Breast epithelium (tissue), 4 donors: ENCODE results near the gene ZMIZ1. TPM values are rescaled to one million over a fixed set of nuclear protein-coding genes. Genes with fewer than 3 reads are reported as not detected.

ENCODE experiments used
- DNase-seq, 2 donors: peaks; one replicate each; pipeline ENCODE4 v3.0.0-alpha.2; 2019; ENCODE audit warnings: low spot score in 2 of 2
- H3K27ac ChIP-seq, 2 donors: fragments of 200-600 bp; sonication (generic) in 1 of 2; one replicate each; pipeline ENCODE4 v1.5.1; 2016 to 2019; ENCODE audit warnings: mild to moderate bottlenecking in 1 of 2
- H3K27me3 ChIP-seq, 2 donors: fragments of 200-600 bp; sonication (generic) in 1 of 2; one replicate each; pipeline versions ENCODE4 v1.5.1 to v1.6.0; 2017 to 2019; ENCODE audit warnings: control low read depth in 1 of 2, mild to moderate bottlenecking in 1 of 2
- H3K36me3 ChIP-seq: fragments of 200-600 bp; one replicate; pipeline ENCODE4 v1.5.1; 2019
- H3K4me1 ChIP-seq, 2 donors: fragments of 200-600 bp; sonication (generic); one replicate each; pipeline ENCODE4 v1.5.1; 2016 to 2019; ENCODE audit warnings: control low read depth in 1 of 2
- H3K4me3 ChIP-seq, 3 donors: fragments of 200-600 bp; sonication (generic); 1 replicate in 2 of 3; 2 replicates in 1 of 3; pipeline ENCODE4 v1.5.1; 2016 to 2019; ENCODE audit warnings: mild to moderate bottlenecking in 3 of 3, moderate library complexity in 2 of 3
- H3K9me3 ChIP-seq, 2 donors: fragments of 200-600 bp; sonication (generic) in 1 of 2; one replicate each; pipeline ENCODE4 v1.5.1; 2016 to 2019; ENCODE audit warnings: control low read depth in 1 of 2
- CTCF ChIP-seq, 3 donors: fragments of 450-650 bp; IDR thresholded peaks; one replicate each; pipeline ENCODE4 v1.5.1; 2016 to 2017; ENCODE audit warnings: antibody characterized with exemption in 3 of 3, mild to moderate bottlenecking in 3 of 3, moderate library complexity in 3 of 3
- POLR2A ChIP-seq: fragments of 450-650 bp; IDR thresholded peaks from one replicate; pipeline ENCODE4 v1.6.1; 2016; ENCODE audit warnings: antibody characterized with exemption, mild to moderate bottlenecking, moderate library complexity
- POLR2AphosphoS5 ChIP-seq, 3 donors: sonication (generic); formaldehyde crosslinking; IDR thresholded peaks; one replicate each; pipeline ENCODE4 v1.6.1; 2017; ENCODE audit warnings: antibody characterized with exemption in 3 of 3
- intact Hi-C: fragments of 100-400 bp; cut with DNase I; formaldehyde crosslinking; loops from one replicate; pipeline ENCODE4 v1.15.1; 2023; ENCODE audit warnings: low total_unique reads
- total RNA-seq, 3 donors: library from RNA; depleted of rRNA; stranded (reverse); fragments of >200 nt; gene quantifications; one replicate each; pipeline ENCODE4 v1.1.0, GENCODE V29; 2016

The ZMIZ1 gene
- total RNA-seq, 3 donors from 2014 or later: 34.4 to 63.7 (median 39.8) TPM

GRCh38 chr10:79252450-79252849 is 183.7 kb downstream of the ZMIZ1 start:
- H3K4me1 ChIP-seq: peaks cover 7 to 12% of the 10 kb centered on the region in 2 donors
- intact Hi-C loops: no loop called here
- TF ChIP-seq CTCF (IDR thresholded peaks at IDR 0.05) (no peak), POLR2AphosphoS5 (IDR thresholded peaks at IDR 0.05) (no peak), POLR2A (no peak)

GRCh38 chr10:79252971-79253370 is 184.2 kb downstream of the ZMIZ1 start:
- Histone ChIP-seq H3K9me3 (no peaks in the 10 kb centered on the region), H3K36me3 (no peaks in the 10 kb centered on the region), H3K4me3 (no peak overlapping the region), H3K27ac (no peak overlapping the region), H3K4me1 (peaks cover 2 to 9% of the 10 kb centered on the region in 2 donors), H3K27me3 (no peaks in the 10 kb centered on the region)
- intact Hi-C loops: no loop called here
- no peak for DNase-seq
- TF ChIP-seq POLR2AphosphoS5 (IDR thresholded peaks at IDR 0.05) (no peak), POLR2A (no peak), CTCF (IDR thresholded peaks at IDR 0.05) (no peak)

More at GRCh38 chr10:79252450-79252849, 183.7 kb downstream of the ZMIZ1 start:
- Histone ChIP-seq H3K27ac (no peak overlapping the region), H3K27me3 (no peaks in the 10 kb centered on the region), H3K36me3 (no peaks in the 10 kb centered on the region), H3K4me3 (no peak overlapping the region), H3K9me3 (no peaks in the 10 kb centered on the region)
- DNase-seq: no peak

- intact Hi-C loops: no loop called here
- H3K9me3 ChIP-seq: no peaks in the 10 kb centered on the region
- no peak overlapping the region for H3K4me3 ChIP-seq
- no peaks in the 10 kb centered on the region for H3K27me3 ChIP-seq
- no peaks in the 10 kb centered on the region for H3K36me3 ChIP-seq
- H3K4me1 ChIP-seq: peaks cover 0 to 1% of the 10 kb centered on the region in 2 donors
- TF ChIP-seq POLR2AphosphoS5 (IDR thresholded peaks at IDR 0.05): no peak
- no peak for TF ChIP-seq CTCF (IDR thresholded peaks at IDR 0.05)
- TF ChIP-seq POLR2A: no peak
- H3K27ac ChIP-seq: peak overlapping the region; percentile 1 to 10
- no peak for DNase-seq
These were observed 184.9 kb downstream of the ZMIZ1 start for GRCh38 chr10:79253704-79254103.

- Histone ChIP-seq H3K4me3 (no peak overlapping the region), H3K27me3 (no peaks in the 10 kb centered on the region), H3K9me3 (no peaks in the 10 kb centered on the region), H3K27ac (peak overlapping the region; percentile 1 to 10), H3K4me1 (no peaks in the 10 kb centered on the region), H3K36me3 (no peaks in the 10 kb centered on the region)
- TF ChIP-seq POLR2AphosphoS5 (IDR thresholded peaks at IDR 0.05) (no peak), POLR2A (no peak), CTCF (IDR thresholded peaks at IDR 0.05) (no peak)
- intact Hi-C loops: no loop called here
- DNase-seq: no peak
These were observed 185.7 kb downstream of the ZMIZ1 start for GRCh38 chr10:79254333-79255006.

- Histone ChIP-seq H3K36me3 (no peaks in the 10 kb centered on the region), H3K27me3 (no peaks in the 10 kb centered on the region), H3K4me3 (no peak overlapping the region), H3K27ac (no peak overlapping the region), H3K4me1 (no peaks in the 10 kb centered on the region), H3K9me3 (no peaks in the 10 kb centered on the region)
- intact Hi-C loops: no loop called here
- TF ChIP-seq POLR2AphosphoS5 (IDR thresholded peaks at IDR 0.05) (no peak), CTCF (IDR thresholded peaks at IDR 0.05) (no peak), POLR2A (no peak)
- no peak for DNase-seq
These were observed 186.3 kb downstream of the ZMIZ1 start for GRCh38 chr10:79255007-79255507.
